Pulmonary artery endothelial cell (primary cell): Measurements from ENCODE around the gene DHCR24. TPM values are rescaled to one million over a fixed set of nuclear protein-coding genes. Genes with fewer than 3 reads are reported as not detected.

Source experiments
- DNase-seq: peaks from one replicate; pipeline ENCODE4 v3.0.0-alpha.2; 2011; ENCODE audit warnings: low read depth, low spot score
- total RNA-seq: library from RNA; depleted of rRNA; stranded (reverse); fragments of >200 nt; gene quantifications from 2 replicates; pipeline ENCODE4 v1.2.3, GENCODE V29; 2014

The DHCR24 gene
- total RNA-seq, 1 donor from 2014 or later, result 126 TPM

- DNase-seq, result no peak
These were observed 41.2 kb downstream of the DHCR24 start for GRCh38 chr1:54845772-54846171.

- no peak for DNase-seq
These were observed 42.4 kb downstream of the DHCR24 start for GRCh38 chr1:54844564-54844963.

GRCh38 chr1:54843449-54843848 is 43.5 kb downstream of the DHCR24 start:
- no peak for DNase-seq

- no peak for DNase-seq
These were observed 44.0 kb downstream of the DHCR24 start for GRCh38 chr1:54842963-54843362.

- DNase-seq, result no peak
These were observed 44.6 kb downstream of the DHCR24 start for GRCh38 chr1:54842206-54842915.

- no peak for DNase-seq
These were observed 47.2 kb downstream of the DHCR24 start for GRCh38 chr1:54839824-54840223.

GRCh38 chr1:54838565-54839180 is 48.3 kb downstream of the DHCR24 start:
- DNase-seq, result no peak

- no peak for DNase-seq
These were observed 49.8 kb downstream of the DHCR24 start for GRCh38 chr1:54837002-54837853.

- no peak for DNase-seq
These were observed 50.4 kb downstream of the DHCR24 start for GRCh38 chr1:54836594-54836993.

GRCh38 chr1:54835970-54836369 is 51.0 kb downstream of the DHCR24 start:
- DNase-seq, result no peak

- no peak for DNase-seq
These were observed 51.7 kb downstream of the DHCR24 start for GRCh38 chr1:54835131-54835898.

- DNase-seq, result no peak
These were observed 52.9 kb downstream of the DHCR24 start for GRCh38 chr1:54834007-54834541.

- no peak for DNase-seq
These were observed 53.9 kb downstream of the DHCR24 start for GRCh38 chr1:54833121-54833520.

- DNase-seq, result no peak
These were observed 60.7 kb downstream of the DHCR24 start for GRCh38 chr1:54826226-54826816.

- no peak for DNase-seq
These were observed 61.3 kb downstream of the DHCR24 start for GRCh38 chr1:54825696-54826095.

GRCh38 chr1:54823670-54824069 is 63.3 kb downstream of the DHCR24 start:
- DNase-seq, result no peak

- DNase-seq, result no peak
These were observed 67.3 kb downstream of the DHCR24 start for GRCh38 chr1:54819733-54820132.

- DNase-seq, result no peak
These were observed 67.8 kb downstream of the DHCR24 start for GRCh38 chr1:54819195-54819536.

GRCh38 chr1:54818461-54819194 is 68.4 kb downstream of the DHCR24 start:
- no peak for DNase-seq

- no peak for DNase-seq
These were observed 70.0 kb downstream of the DHCR24 start for GRCh38 chr1:54816951-54817350.
